VCaP (cell line): ENCODE data around the gene PLCL1.
A peak's percentile ranks its signal among the peaks of the same experiment; 100 is the strongest.

Experiments used
- H3K27ac ChIP-seq: fragments of 450-650 bp; 2 replicates; pipeline ENCODE4 v1.5.1; 2017
- TF ChIP-seq, protein P1 (sequence below): fragments of 450-650 bp; conservative IDR thresholded peaks from 2 replicates; pipeline ENCODE4 v1.5.1; 2017; ENCODE audit warnings: mild to moderate bottlenecking, moderate library complexity

Gene PLCL1

GRCh38 chr2:198042189-198042588 is 237.8 kb downstream of the PLCL1 start:
- TF ChIP-seq, protein P1, sequence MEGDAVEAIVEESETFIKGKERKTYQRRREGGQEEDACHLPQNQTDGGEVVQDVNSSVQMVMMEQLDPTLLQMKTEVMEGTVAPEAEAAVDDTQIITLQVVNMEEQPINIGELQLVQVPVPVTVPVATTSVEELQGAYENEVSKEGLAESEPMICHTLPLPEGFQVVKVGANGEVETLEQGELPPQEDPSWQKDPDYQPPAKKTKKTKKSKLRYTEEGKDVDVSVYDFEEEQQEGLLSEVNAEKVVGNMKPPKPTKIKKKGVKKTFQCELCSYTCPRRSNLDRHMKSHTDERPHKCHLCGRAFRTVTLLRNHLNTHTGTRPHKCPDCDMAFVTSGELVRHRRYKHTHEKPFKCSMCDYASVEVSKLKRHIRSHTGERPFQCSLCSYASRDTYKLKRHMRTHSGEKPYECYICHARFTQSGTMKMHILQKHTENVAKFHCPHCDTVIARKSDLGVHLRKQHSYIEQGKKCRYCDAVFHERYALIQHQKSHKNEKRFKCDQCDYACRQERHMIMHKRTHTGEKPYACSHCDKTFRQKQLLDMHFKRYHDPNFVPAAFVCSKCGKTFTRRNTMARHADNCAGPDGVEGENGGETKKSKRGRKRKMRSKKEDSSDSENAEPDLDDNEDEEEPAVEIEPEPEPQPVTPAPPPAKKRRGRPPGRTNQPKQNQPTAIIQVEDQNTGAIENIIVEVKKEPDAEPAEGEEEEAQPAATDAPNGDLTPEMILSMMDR: no peak
- H3K27ac ChIP-seq: no peak overlapping the region

GRCh38 chr2:198044777-198045176 is 240.4 kb downstream of the PLCL1 start:
- TF ChIP-seq, protein P1: no peak
- H3K27ac ChIP-seq: no peak overlapping the region

DNA sequence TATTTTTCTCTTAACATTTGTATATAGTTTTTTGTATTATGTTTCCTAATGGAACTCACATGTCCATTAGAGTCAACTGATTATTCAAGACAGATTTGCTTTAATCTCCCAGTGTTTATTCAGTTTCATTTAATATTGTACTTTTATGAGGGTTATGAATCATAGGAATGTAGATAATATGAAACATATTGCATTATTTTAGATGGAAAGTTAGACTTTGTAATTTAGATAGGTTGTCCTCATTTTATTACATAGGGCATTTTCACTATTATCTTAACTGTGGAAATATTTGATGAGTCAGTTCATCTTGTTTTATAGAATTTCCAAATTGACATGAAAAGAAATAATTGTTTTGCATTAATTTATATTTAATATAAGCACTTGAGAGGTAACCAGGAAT is 240.8 kb downstream of the PLCL1 start:
- no peak overlapping the region for H3K27ac ChIP-seq
- TF ChIP-seq, protein P1: no peak

GRCh38 chr2:198052741-198053140 is 248.3 kb downstream of the PLCL1 start:
- TF ChIP-seq, protein P1: no peak
- H3K27ac ChIP-seq: no peak overlapping the region

GRCh38 chr2:198053148-198053547 is 248.8 kb downstream of the PLCL1 start:
- H3K27ac ChIP-seq: no peak overlapping the region

GRCh38 chr2:198053776-198054175 is 249.4 kb downstream of the PLCL1 start:
- TF ChIP-seq, protein P1: no peak
- no peak overlapping the region for H3K27ac ChIP-seq

More at GRCh38 chr2:198053148-198053547, 248.8 kb downstream of the PLCL1 start:
- TF ChIP-seq, protein P1: no peak

DNA sequence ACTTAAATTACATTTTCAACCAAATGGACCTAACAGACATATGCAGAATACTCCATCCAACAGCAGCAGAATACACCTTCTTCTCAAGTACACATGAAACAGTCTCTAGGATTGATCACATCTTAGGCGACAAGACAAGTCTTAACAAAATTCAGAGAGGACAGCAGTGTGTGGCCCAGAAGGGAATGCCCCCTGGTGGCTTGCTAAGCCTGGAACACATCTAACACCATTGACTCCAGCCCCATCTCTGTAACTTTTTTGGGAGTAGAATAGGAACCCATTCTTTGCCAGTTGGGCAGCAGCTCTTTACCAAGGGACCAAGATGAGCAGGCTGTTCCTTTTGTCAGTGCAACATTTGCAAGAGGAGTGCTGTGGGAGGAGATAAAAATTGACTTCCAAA is 249.9 kb downstream of the PLCL1 start:
- TF ChIP-seq, protein P1: peak; percentile 77
- H3K27ac ChIP-seq: no peak overlapping the region
